NCI-H446 treated with DMSO at 0.1 percent for 48 hours (cell line): ENCODE data around the gene C1QA.
"Not testable (repeated sequence)": the region's sequence is repeated elsewhere in the genome, so short reads cannot be mapped to it uniquely, and the experiment has no call there.

Source experiments
- DNase-seq: peaks from one replicate; lab custom pipeline; 2025; lab: John Stamatoyannopoulos, UW

Gene C1QA

GRCh38 chr1:22641247-22641646, 4.8 kb downstream of the C1QA start:
- no peak for DNase-seq

- DNase-seq: peak; percentile 8
Measured at GRCh38 chr1:22641906-22642636, 5.6 kb downstream of the C1QA start.

- no peak for DNase-seq
Measured at GRCh38 chr1:22643381-22643780, 7.0 kb downstream of the C1QA start, which contains the start of gene C1QC. TSS of gene C1QC (plus strand) at chr1:22643633. CDS start at chr1:22644024, 391 bp downstream.

- DNase-seq: no peak
Measured at GRCh38 chr1:22643928-22644327, 7.5 kb downstream of the C1QA start.

GRCh38 chr1:22645931-22646330, 9.5 kb downstream of the C1QA start:
- no peak for DNase-seq

GRCh38 chr1:22646384-22646783, 10.0 kb downstream of the C1QA start:
- DNase-seq: no peak

- no peak for DNase-seq
Measured at GRCh38 chr1:22650089-22650693, 13.8 kb downstream of the C1QA start.

GRCh38 chr1:22651941-22652856, 15.8 kb downstream of the C1QA start:
- no peak for DNase-seq

GRCh38 chr1:22652881-22653316, 16.5 kb downstream of the C1QA start, which contains the start of gene C1QB:
TSS of gene C1QB (plus strand) at chr1:22653236. CDS start at chr1:22659463, 6,227 bp downstream.
- DNase-seq: no peak

- no peak for DNase-seq
Measured at GRCh38 chr1:22654692-22655091, 18.3 kb downstream of the C1QA start.

- DNase-seq: no peak
Measured at GRCh38 chr1:22658385-22659163, 22.1 kb downstream of the C1QA start.

GRCh38 chr1:22660716-22661241, 24.4 kb downstream of the C1QA start:
- no peak for DNase-seq

GRCh38 chr1:22661880-22662279, 25.5 kb downstream of the C1QA start:
- no peak for DNase-seq

- peak; percentile 24 for DNase-seq
Measured at GRCh38 chr1:22662318-22662717, 25.9 kb downstream of the C1QA start.

- no peak for DNase-seq
Measured at GRCh38 chr1:22662986-22663408, 26.6 kb downstream of the C1QA start.

- DNase-seq: no peak
Measured at GRCh38 chr1:22665752-22666151, 29.3 kb downstream of the C1QA start.

GRCh38 chr1:22666412-22666811, 30.0 kb downstream of the C1QA start:
- no peak for DNase-seq

GRCh38 chr1:22668840-22669239, 32.4 kb downstream of the C1QA start:
- DNase-seq: not testable (repeated sequence)

- no peak for DNase-seq
Measured at GRCh38 chr1:22670352-22670975, 34.0 kb downstream of the C1QA start.

GRCh38 chr1:22671999-22672398, 35.6 kb downstream of the C1QA start:
- no peak for DNase-seq
